Pancreas (tissue), 10 donors: ENCODE results near the gene MYH3. TPM values are rescaled to one million over a fixed set of nuclear protein-coding genes. Genes with fewer than 3 reads are reported as not detected.

Experiments used
- ATAC-seq, 4 donors: fragments of 200-7000 bp; cut with Tn5 transposase; one replicate each; pipeline versions ENCODE4 v1.8.0 to v1.9.1; 2020; ENCODE audit warnings: mild to moderate bottlenecking in 4 of 4, moderate library complexity in 4 of 4
- DNase-seq, 6 donors: peaks; one replicate each; pipeline ENCODE4 v3.0.0-alpha.2; 2020
- FAIRE-seq: peaks from 2 replicates; lab custom pipeline; 2012; peaks lifted over from hg19 to GRCh38; lab: Jason Lieb, UNC
- H3K27ac ChIP-seq, 4 donors: fragments of 200-600 bp; sonication (generic); 1 replicate in 3 of 4; 2 replicates in 1 of 4; pipeline versions ENCODE4 v1.5.0 to v1.8.0; 2020
- H3K27me3 ChIP-seq, 4 donors: fragments of 200-600 bp; one replicate each; pipeline ENCODE4 v1.8.0; 2021
- H3K36me3 ChIP-seq, 3 donors: fragments of 200-600 bp; sonication (generic) in 1 of 3; one replicate each; pipeline versions ENCODE4 v1.5.0 to v1.8.0; 2020 to 2021
- H3K4me1 ChIP-seq, 3 donors: fragments of 200-600 bp; one replicate each; pipeline ENCODE4 v1.8.0; 2021
- H3K4me3 ChIP-seq, 4 donors: fragments of 200-600 bp; sonication (generic) in 2 of 4; one replicate each; pipeline versions ENCODE4 v1.5.0 to v1.8.0; 2020 to 2021
- H3K9me3 ChIP-seq, 4 donors: fragments of 200-600 bp; one replicate each; pipeline ENCODE4 v1.8.0; 2021
- CTCF ChIP-seq, 4 donors: fragments of 200-600 bp; sonication (generic) in 3 of 4; IDR thresholded peaks; one replicate each; pipeline versions ENCODE4 v1.5.0 to v1.8.0; 2021; ENCODE audit warnings: antibody characterized with exemption in 4 of 4
- WGBS, 2 donors: extraction: QIAGEN DNeasy Blood & Tissue Kit; methylation state at CpG; one replicate each; pipeline ENCODE4 v1.1.7; 2013; 5-methylcytosine and 5-hydroxymethylcytosine counted together
- intact Hi-C, 3 donors: fragments of 100-400 bp; cut with DNase I; formaldehyde crosslinking; loops; one replicate each; pipeline versions ENCODE4 v1.11.1 to v1.14.2; 2022
- polyA plus RNA-seq, 2 donors: library from polyadenylated mRNA; stranded (reverse); fragments of 200-250 nt; gene quantifications; one replicate each; pipeline ENCODE4 v1.2.3, GENCODE V29; 2013
- total RNA-seq, 6 donors: library from RNA; stranded (reverse); fragmentation: NEBNext Ultra II Directional in 4 of 6; extraction: Animal tissue kit (Norgen Biotek cat#: 25700) in 4 of 6; gene quantifications; one replicate each; pipeline versions ENCODE4 v1.2.1 to v1.2.4, GENCODE V29; 2021 to 2023
- donor health status: healthy with polysubstance abuse.
- donor health status: DM: no; HTN: no; CAD: no; lungs with moderate emphysema.
- donor health status: DM: no; HTN: no; CAD: no.
- donor health status: control.
- donor health status: control.
- donor health status: Bipolar disorder and iron deficiency.
- donor health status: DM: yes; HTN: yes; CAD: no.
- donor health status: DM: no; HTN: no; CAD: no.
- donor health status: DM: no; HTN: no; CAD: no.
- donor health status: DM: yes; HTN: yes; CAD: no.

Gene MYH3
- total and polyA plus RNA-seq, 8 donors = 0.63 to 13.5 (median 2.2) TPM

GRCh38 chr17:10620823-10621222 lies 36.3 kb downstream of the MYH3 start:
- DNase-seq (peak in 1 of 6 donors; percentile 25), FAIRE-seq (no peak), ATAC-seq (peak in 2 of 4 donors; percentile 15 to 60)
- Histone ChIP-seq H3K4me3 (no peak overlapping the region), H3K4me1 (no peaks in the 10 kb centered on the region), H3K27me3 (no peaks in the 10 kb centered on the region), H3K27ac (peak overlapping the region in 1 of 4 donors; percentile 39), H3K9me3 (no peaks in the 10 kb centered on the region), H3K36me3 (no peaks in the 10 kb centered on the region)
- TF ChIP-seq CTCF (IDR thresholded peaks at IDR 0.05) = no peak
- intact Hi-C loops = no loop called here
- 15 to 29% methylated on average over 4 of the region's 4 CpGs for WGBS, 2 donors

- FAIRE-seq = no peak
These were observed 38.9 kb downstream of the MYH3 start for GRCh38 chr17:10618202-10618635.

GRCh38 chr17:10617120-10617505 lies 40.0 kb downstream of the MYH3 start:
- Histone ChIP-seq H3K27me3 (no peaks in the 10 kb centered on the region), H3K36me3 (no peaks in the 10 kb centered on the region), H3K27ac (no peak overlapping the region), H3K4me3 (no peak overlapping the region), H3K9me3 (no peaks in the 10 kb centered on the region), H3K4me1 (no peaks in the 10 kb centered on the region)
- WGBS, 2 donors = 68 to 77% methylated on average over 6 of the region's 6 CpGs
- DNase-seq = no peak
- TF ChIP-seq CTCF (IDR thresholded peaks at IDR 0.05) = no peak
- no peak for ATAC-seq
- FAIRE-seq = no peak
- intact Hi-C loops = loop anchor here in 2 of 3 donors (5.0 to 10.0 kb wide), 2 partner anchors 290 to 292 kb away; no protein-coding TSS in a partner anchor

More at GRCh38 chr17:10618202-10618635, 38.9 kb downstream of the MYH3 start:
- peak; percentile 35 to 72 (median 62) for DNase-seq
- Histone ChIP-seq H3K36me3 (no peaks in the 10 kb centered on the region), H3K9me3 (no peaks in the 10 kb centered on the region), H3K4me3 (no peak overlapping the region), H3K4me1 (no peaks in the 10 kb centered on the region), H3K27me3 (no peaks in the 10 kb centered on the region), H3K27ac (no peak overlapping the region)
- TF ChIP-seq CTCF (IDR thresholded peaks at IDR 0.05) = peak; percentile 64 to 84 (median 75)
- intact Hi-C loops = loop anchor here in 2 of 3 donors (5.0 to 10.0 kb wide), 2 partner anchors 291 to 293 kb away; no protein-coding TSS in a partner anchor
- WGBS, 2 donors = 15% methylated on average over 7 of the region's 7 CpGs
- ATAC-seq = peak; percentile 85 to 92 (median 86)

- Histone ChIP-seq H3K9me3 (no peaks in the 10 kb centered on the region), H3K4me3 (no peak overlapping the region), H3K4me1 (no peaks in the 10 kb centered on the region), H3K27ac (no peak overlapping the region), H3K27me3 (no peaks in the 10 kb centered on the region), H3K36me3 (no peaks in the 10 kb centered on the region)
- intact Hi-C loops = loop anchor here in 2 of 3 donors (5.0 to 10.0 kb wide), 2 partner anchors 289 to 292 kb away; no protein-coding TSS in a partner anchor
- peak; percentile 97 to 99 (median 98) for TF ChIP-seq CTCF (IDR thresholded peaks at IDR 0.05)
- WGBS, 2 donors = 20 to 23% methylated on average over 9 of the region's 9 CpGs
- peak; percentile 36 to 93 (median 78) for DNase-seq
- peak; percentile 68 to 78 (median 76) for ATAC-seq
- no peak for FAIRE-seq
These were observed 40.5 kb downstream of the MYH3 start for GRCh38 chr17:10616502-10617119.
